ENCODE measurements around the gene FIBP. TPM values are rescaled to one million over a fixed set of nuclear protein-coding genes. Genes with fewer than 3 reads are reported as not detected.

The FIBP gene
- total and polyA plus RNA-seq, 2 donors from 2014 or later: 58.0 to 105 TPM

DNA sequence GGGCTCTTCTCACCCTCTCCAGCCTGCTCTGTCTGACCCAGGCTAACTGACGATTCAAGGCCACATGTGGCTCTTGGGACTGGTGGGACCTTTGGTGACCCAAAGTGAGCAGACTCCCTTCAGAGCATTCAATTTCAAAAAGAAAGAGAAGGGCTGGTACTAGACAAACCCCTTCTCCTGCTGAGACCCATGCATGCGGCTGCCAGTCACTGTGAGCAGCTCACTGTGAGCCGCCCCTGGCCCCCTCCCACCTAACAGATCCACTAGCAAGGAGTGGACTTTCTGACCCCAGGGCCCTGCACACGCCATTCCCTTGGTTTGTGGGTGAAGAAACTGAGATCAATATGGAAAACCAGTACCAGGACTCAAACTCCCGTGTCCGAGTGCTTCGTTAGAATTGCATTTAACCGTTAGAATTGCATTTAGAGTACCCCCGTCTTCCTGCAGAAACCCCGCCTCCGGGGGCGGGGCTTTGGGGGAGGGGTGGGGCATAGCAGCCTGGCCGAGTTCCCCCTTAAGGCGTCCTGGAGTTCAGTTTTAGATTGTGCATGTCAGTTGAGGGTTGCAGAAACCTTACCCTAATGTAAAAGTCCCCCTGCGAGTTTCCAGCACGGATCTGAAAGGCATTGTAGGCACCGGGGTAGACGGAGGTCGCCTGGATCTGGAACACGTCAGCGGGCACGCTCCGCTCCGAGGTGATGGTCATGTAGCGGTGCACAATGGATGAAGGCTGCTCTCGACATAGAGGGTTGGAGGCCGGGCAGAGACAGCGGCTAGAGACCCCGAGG lies 20.8 kb downstream of the FIBP start:
- FAIRE-seq (no peak), DNase-seq (peak in 1 of 5 donors; percentile 60)
- TF ChIP-seq, protein P1, sequence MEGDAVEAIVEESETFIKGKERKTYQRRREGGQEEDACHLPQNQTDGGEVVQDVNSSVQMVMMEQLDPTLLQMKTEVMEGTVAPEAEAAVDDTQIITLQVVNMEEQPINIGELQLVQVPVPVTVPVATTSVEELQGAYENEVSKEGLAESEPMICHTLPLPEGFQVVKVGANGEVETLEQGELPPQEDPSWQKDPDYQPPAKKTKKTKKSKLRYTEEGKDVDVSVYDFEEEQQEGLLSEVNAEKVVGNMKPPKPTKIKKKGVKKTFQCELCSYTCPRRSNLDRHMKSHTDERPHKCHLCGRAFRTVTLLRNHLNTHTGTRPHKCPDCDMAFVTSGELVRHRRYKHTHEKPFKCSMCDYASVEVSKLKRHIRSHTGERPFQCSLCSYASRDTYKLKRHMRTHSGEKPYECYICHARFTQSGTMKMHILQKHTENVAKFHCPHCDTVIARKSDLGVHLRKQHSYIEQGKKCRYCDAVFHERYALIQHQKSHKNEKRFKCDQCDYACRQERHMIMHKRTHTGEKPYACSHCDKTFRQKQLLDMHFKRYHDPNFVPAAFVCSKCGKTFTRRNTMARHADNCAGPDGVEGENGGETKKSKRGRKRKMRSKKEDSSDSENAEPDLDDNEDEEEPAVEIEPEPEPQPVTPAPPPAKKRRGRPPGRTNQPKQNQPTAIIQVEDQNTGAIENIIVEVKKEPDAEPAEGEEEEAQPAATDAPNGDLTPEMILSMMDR (IDR thresholded peaks at IDR 0.05; ENCODE audit: borderline replicate concordance, extremely low read depth, insufficient read depth): no peak
- H3K9ac ChIP-seq (ENCODE audit: low read length in 3 of 3): no peak overlapping the region
- H3K9me3 ChIP-seq (ENCODE audit: control insufficient read depth in 2 of 3, insufficient read depth in 1 of 3, low read length in 3 of 3): no peaks in the 10 kb centered on the region
- intact Hi-C loops (cut with DNase I): no loop called here
- no peaks in the 10 kb centered on the region for H3K27me3 ChIP-seq (ENCODE audit: control insufficient read depth, insufficient read depth, low read length)
- H3K36me3 ChIP-seq (ENCODE audit: control insufficient read depth in 2 of 3, insufficient read depth in 3 of 3, low read length in 3 of 3): peaks cover 0 to 43% (median 21%) of the 10 kb centered on the region in 3 donors
- peaks cover 0 to 14% (median 0%) of the 10 kb centered on the region in 3 donors for H3K4me1 ChIP-seq (ENCODE audit: control insufficient read depth in 2 of 3, insufficient read depth in 2 of 3, low read depth in 1 of 3, low read length in 3 of 3)
- H3K27ac ChIP-seq (ENCODE audit: low read depth in 2 of 2, low read length in 2 of 2): no peak overlapping the region
- no peak overlapping the region for H3K4me3 ChIP-seq (ENCODE audit: low read length in 3 of 3)

DNA sequence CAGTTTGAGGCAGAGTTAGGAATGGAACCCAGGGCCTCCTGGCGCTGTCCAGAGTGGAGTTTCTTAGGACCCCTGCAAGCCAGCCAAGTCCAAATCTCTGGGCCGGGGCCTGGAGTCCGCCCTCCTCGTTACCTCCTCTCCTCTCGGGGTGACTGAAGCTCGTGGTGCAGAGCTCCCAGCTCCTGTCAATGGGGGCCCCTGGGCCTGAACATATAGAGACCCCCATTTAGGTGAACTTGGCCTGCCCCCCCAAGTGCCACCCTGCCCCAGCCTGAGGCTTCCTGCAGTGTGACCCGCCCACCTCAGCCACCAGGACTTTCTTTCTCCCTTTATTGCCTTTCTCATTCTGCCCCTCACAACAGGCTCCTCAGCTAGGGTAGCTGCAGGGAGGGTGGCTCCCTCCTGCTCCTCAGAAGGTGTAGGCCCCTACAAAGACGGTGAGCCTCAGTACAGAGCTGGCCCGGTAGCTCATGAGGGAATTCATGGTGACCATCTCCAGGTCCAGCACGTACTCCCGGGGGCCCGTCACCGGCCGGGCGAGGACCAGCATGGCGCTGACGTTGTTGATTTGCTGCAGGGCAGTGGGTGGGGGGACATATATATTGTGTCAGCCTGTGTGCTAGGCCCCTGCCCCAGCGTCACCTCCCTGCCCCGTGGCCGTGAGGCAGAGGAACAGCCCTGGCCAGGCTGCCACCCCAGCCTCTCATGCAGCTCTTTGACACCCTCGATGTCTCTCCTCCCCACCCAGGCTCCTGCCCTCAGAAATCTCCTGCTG lies 21.6 kb downstream of the FIBP start:
- H3K36me3 ChIP-seq (ENCODE audit: control insufficient read depth in 2 of 3, insufficient read depth in 3 of 3, low read length in 3 of 3): peaks cover 0 to 43% (median 21%) of the 10 kb centered on the region in 3 donors
- TF ChIP-seq, protein P1 (IDR thresholded peaks at IDR 0.05; ENCODE audit: borderline replicate concordance, extremely low read depth, insufficient read depth): no peak
- intact Hi-C loops (cut with DNase I): no loop called here

DNA sequence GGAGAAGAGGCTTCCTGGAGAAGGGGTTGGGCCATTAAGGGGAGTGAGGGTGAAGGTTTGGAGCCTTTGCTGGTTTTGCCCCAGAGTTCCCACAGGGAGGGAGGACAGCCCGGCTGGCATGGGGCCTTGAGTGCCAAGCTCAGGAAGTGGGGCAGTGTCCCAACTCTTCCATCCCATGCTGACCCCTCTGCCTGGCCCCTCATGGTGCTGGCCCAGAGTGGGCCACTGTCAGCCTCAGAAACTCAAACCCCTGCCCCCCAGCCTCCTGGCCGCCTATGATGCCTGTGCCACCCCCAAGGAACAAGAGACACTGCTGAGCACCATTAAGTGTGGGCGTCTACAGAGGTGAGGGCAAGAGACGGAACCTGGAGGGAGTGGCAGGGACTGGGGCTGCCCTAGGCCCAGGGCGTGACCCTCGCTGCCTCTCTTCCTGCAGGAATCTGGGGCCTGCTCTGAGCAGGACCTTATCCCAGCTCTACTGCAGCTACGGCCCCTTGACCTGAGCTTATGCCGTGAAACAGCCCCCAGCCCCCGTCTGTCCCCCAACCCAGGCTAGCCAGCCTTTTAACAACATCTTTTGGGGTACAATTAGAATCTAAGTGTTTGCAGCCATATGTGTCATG lies 22.6 kb downstream of the FIBP start:
- H3K4me1 ChIP-seq (ENCODE audit: control insufficient read depth in 2 of 3, insufficient read depth in 2 of 3, low read depth in 1 of 3, low read length in 3 of 3): peaks cover 0 to 14% (median 10%) of the 10 kb centered on the region in 3 donors
- TF ChIP-seq, protein P1 (IDR thresholded peaks at IDR 0.05; ENCODE audit: borderline replicate concordance, extremely low read depth, insufficient read depth): no peak
- no peaks in the 10 kb centered on the region for H3K27me3 ChIP-seq (ENCODE audit: control insufficient read depth, insufficient read depth, low read length)
- intact Hi-C loops (cut with DNase I): no loop called here
- H3K36me3 ChIP-seq (ENCODE audit: control insufficient read depth in 2 of 3, insufficient read depth in 3 of 3, low read length in 3 of 3): peaks cover 0 to 43% (median 21%) of the 10 kb centered on the region in 3 donors
- DNase-seq (peak in 2 of 5 donors; percentile 28 to 57), FAIRE-seq (no peak)
- no peak overlapping the region for H3K9ac ChIP-seq (ENCODE audit: low read length in 3 of 3)
- H3K9me3 ChIP-seq (ENCODE audit: control insufficient read depth in 2 of 3, insufficient read depth in 1 of 3, low read length in 3 of 3): no peaks in the 10 kb centered on the region
- no peak overlapping the region for H3K27ac ChIP-seq (ENCODE audit: low read depth in 2 of 2, low read length in 2 of 2)
- no peak overlapping the region for H3K4me3 ChIP-seq (ENCODE audit: low read length in 3 of 3)

More for the DNA sequence above, 21.6 kb downstream of the FIBP start:
- DNase-seq (peak in 2 of 5 donors; percentile 30 to 77), FAIRE-seq (no peak)
- Histone ChIP-seq H3K9ac (ENCODE audit: low read length in 3 of 3) (no peak overlapping the region), H3K27me3 (ENCODE audit: control insufficient read depth, insufficient read depth, low read length) (no peaks in the 10 kb centered on the region), H3K27ac (ENCODE audit: low read depth in 2 of 2, low read length in 2 of 2) (no peak overlapping the region), H3K4me1 (ENCODE audit: control insufficient read depth in 2 of 3, insufficient read depth in 2 of 3, low read depth in 1 of 3, low read length in 3 of 3) (peaks cover 0 to 16% (median 3%) of the 10 kb centered on the region in 3 donors), H3K9me3 (ENCODE audit: control insufficient read depth in 2 of 3, insufficient read depth in 1 of 3, low read length in 3 of 3) (no peaks in the 10 kb centered on the region), H3K4me3 (ENCODE audit: low read length in 3 of 3) (no peak overlapping the region)
